Activated CD4-positive, alpha-beta T cell treated with anti-CD3 and anti-CD28 coated beads, Interleukin-10, Interleukin-2, amounts not matched to agents 100 ng/mL and 50 ng/mL, durations not matched to agents 16 hours and 8 hours (primary cell): ENCODE results near the gene BORCS8.

Experiments
- DNase-seq: peaks from one replicate; pipeline ENCODE4 v3.0.0-alpha.2; 2020

Gene BORCS8

GRCh38 chr19:19213426-19214158 lies 21.6 kb upstream of the BORCS8 start:
- DNase-seq = no peak

DNA sequence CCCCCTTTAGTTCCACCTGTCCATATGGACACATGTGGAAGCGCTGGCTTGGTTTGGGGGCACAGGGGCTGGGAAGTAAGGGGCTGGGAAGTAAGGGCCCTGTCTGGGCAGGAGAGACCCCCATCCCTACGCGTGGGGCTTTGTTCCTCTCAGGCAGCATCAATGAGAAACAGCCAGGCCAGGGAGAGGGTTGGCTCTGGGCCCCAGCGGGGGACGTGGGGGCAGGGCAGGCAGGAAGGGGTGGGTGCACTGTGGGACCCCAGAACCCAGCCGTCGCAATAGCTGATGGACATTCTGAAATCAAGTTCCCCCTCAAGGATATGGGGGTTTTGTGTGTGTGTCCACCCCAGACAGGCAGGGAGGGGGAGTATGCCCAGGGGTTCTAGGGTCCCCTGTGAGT lies 21.0 kb upstream of the BORCS8 start:
- DNase-seq = no peak

DNA sequence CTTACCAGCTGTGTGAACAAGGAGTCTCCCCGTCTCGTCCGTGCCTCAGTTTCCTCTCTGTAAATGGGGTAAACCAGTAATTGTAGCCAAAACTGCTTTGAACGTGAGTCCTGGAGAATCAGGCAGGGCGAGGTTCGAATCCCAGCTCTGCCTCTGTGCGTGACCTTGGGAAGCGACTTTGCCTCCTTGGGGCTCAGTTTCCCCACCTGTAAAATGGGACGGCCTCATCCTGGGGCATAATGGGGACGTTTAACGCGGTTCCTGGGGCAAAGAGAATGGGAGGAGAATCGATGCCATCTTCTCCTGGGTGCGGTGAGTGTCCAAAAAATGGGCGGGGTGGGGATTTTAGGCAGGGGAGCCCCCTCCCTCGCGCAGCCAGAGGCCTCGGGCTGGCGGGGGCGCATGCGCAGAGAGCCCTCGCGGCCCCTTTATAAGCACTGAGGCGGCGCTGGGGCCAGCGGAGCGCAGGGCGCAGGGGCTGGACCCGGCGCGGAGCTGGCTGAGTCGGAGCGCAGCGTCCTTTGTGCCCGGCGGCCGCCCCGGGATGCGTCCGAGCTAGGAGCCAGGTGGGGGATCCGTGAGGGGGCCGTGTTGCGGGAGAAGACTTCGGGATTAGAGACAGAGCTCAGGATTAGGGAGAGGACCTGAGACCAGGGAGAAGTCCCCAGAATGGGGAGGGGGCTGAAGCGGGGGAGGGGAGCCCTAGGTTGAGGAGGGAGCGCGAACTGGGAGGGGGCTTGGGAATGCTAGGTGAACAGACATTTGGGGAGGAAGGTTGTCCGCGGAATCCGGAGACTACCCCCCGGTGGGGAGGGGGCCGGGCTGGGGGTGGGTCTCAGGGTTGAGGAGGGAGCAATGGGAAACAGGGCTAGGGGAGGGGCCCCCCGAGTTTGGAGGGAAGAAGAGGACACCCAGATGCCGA lies 19.8 kb upstream of the BORCS8 start, which contains the start of gene NCAN:
Gene NCAN, plus strand, starts transcription at position 460 of the 922 bp plus-strand sequence. CDS start 4,996 bp downstream, outside the sequence.
- DNase-seq = no peak

- no peak for DNase-seq
Observed at GRCh38 chr19:19209372-19209771, 17.4 kb upstream of the BORCS8 start.

GRCh38 chr19:19207637-19208572 lies 16.0 kb upstream of the BORCS8 start:
- DNase-seq = no peak

DNA sequence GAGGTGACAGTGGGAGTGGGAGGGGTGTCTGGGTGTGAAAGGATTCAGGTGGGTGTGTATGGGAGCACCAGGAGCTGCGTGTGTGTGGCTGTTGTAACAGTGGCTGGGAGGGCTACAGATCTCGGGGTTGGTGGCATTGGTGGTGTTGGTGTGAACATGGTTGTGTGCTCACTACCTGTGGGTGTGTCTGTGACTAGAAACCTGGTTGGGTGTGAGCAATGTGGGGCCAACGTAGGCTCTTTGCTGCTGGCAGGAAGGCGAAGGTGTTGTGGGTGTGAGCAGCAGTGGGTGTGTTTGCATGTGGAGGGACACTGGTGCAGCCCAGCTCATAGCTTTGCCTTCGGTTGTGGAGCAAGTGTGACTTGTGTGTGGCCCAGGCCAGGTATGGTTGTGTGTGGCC lies 15.0 kb upstream of the BORCS8 start:
- DNase-seq = no peak

- no peak for DNase-seq
Observed at GRCh38 chr19:19205416-19206410, 13.8 kb upstream of the BORCS8 start.

DNA sequence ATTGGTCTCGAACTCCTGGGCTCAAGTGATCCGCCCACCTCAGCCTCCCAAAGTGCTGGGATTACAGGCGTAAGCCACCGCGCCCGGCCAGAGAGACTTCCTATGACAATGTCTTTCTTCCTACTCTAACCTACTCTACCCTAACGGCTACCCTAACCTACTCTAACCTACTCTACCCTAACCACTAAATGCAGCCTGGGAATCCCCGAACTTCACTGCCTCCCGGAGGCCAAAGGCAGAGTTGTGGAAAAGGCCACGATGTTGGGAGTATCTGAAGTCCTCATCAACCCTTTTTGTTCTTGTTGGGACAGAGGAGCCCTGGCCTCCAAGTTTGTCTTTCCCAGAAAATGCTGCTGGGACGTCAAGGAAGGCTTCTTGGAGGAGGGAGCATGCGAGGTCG lies 12.2 kb upstream of the BORCS8 start:
- no peak for DNase-seq

DNA sequence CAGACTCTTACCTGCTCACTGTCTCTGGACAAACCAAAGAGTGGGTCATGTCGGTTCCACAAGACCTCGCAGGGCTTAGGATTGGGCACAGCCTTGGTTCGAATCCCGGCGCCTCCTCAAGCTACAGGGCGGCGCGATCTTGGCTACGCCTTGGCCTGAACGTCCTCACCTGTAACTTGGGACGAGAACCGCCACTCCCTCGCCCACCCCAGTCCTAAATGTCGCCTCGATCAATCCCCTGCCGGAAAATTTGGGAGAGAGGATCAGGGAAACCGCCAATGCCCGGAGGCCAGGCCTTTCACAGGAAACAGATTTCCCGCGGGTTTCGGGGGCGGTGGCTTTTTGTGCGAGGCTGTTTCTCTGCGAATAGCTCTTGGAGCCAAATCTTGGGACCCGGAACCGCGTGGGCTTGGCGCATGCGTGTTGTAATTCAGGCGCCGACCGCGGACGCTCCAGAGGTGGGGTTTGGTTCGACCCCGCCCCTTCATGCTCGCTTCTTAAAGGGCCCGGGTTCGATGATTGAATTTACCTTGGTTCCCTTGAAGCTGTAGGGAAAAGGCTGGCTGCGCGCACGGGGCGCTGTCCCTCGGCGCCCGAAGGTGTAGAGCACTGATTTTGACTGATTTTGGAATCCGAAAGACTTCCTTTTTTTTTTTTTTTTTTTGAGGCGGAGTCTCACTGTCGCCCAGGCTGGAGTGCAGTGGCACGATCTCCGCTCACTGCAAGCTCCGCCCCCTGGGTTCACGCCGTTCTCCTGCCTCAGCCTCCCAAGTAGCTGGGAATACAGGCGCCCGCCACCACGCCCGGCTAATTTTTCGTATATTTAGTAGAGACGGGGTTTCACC lies 11.3 kb upstream of the BORCS8 start, which contains the start of gene NR2C2AP:
Gene NR2C2AP, minus strand, starts transcription at position 403 of the 845 bp plus-strand sequence. Its CDS starts 354 bp downstream, at position 49.
- DNase-seq = peak; percentile 95

GRCh38 chr19:19202707-19203011 lies 10.7 kb upstream of the BORCS8 start:
- no peak for DNase-seq

DNA sequence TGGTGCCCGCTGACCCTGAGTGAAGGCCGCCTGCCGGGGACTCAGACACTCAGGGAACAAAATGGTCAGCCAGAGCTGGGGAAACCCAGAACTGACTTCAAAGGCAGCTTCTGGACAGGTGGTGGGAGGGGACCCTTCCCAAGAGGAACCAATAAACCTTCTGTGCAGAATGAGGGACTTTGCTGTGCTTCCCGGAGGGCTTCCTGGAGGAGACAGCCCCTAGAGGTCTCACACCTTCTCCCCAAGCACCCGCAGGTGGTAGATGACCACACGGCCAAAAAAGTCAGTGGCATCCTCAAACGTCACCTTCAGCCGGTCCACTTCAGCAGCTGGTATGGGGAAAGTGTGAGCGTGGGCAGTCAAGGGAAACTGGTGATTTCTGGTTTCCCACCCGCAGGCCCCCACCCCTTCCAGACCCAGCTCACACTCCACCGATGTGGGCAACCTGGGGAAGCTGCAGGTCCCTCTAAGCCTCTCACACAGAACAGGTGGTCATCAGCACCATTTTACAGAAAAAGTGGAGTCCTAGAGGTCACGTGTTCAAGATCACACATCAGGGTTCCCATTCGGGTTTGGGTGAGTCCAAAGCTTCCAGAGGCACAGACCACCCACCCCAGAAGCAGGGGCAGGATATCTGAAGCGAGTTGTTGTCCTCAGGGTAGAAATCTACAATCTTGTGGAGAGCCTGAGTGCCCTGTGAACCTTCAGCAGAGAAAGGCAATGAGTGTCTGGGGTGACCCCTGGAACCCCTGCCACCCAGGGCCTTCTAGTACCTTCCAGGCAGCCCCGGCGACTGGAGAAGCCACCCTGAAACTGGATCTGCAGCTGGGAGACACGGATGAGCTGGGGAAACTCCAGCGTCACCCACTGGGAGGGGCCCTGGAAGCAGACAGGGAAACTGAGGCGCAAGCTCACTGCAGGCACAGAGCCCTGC lies 10.0 kb upstream of the BORCS8 start:
- no peak for DNase-seq

DNA sequence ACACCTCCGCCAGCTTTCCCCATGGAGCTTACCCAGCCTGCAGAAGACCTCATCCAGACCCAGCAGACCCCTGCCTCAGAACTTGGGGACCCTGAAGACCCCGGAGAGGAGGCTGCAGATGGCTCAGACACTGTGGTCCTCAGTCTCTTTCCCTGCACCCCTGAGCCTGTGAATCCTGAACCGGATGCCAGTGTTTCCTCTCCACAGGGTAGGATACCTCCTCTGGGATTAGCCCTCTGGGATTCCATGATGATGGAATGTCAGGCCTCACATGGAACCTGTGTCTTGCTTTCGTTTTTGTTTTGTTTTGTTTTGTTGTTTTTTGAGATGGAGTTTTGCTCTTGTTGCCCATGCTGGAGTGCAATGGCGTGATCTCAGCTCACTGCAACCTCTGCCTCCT lies 2.0 kb upstream of the BORCS8 start:
- no peak for DNase-seq

GRCh38 chr19:19192910-19193423 lies 1.0 kb upstream of the BORCS8 start:
- peak; percentile 26 for DNase-seq

DNA sequence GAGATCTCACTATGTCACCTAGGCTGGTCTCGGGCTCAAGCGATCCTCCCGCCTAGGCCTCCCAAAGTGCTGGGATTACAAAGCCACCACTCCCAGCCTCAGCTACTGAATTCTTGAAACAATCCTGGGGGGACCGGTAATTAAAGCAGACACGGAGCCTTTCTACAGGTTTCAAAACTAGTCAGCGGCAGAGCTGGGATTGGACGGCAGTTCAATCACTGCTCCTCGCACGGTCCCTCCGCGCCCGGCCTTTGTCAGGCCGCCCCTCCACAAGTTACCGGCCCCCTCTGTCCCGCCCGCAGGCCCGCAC lies 229 bp downstream of the BORCS8 start:
- no peak for DNase-seq

GRCh38 chr19:19186742-19187141 lies 5.2 kb downstream of the BORCS8 start:
- DNase-seq = no peak

- peak; percentile 74 for DNase-seq
Observed at GRCh38 chr19:19185853-19186740, 5.9 kb downstream of the BORCS8 start.

DNA sequence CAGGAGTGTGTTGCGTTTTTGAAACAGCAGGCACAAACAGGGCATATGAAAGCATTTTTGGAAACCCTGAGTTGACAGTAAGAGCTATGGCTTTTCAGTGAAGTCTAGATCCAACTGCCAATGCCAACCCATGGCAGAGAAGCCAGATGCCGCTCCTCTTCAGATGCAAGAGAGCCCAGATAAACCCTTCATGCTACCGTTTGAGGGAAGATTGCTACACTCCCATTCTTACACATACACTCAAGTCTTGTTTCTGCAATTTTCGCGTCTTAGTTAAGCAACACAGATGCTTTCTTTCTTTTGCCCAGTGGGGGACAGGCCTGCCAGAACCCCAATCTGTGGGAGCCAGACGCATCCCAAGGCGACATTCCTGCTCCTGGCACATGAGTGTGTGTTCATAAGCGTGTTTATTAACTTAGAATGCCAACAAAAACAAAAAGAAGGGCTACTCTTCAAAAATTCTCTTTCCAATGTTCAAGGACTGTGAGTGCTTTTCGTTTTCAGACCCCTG lies 10.4 kb downstream of the BORCS8 start:
- no peak for DNase-seq
